Measurements from ENCODE around the gene ROBO1.

DNA sequence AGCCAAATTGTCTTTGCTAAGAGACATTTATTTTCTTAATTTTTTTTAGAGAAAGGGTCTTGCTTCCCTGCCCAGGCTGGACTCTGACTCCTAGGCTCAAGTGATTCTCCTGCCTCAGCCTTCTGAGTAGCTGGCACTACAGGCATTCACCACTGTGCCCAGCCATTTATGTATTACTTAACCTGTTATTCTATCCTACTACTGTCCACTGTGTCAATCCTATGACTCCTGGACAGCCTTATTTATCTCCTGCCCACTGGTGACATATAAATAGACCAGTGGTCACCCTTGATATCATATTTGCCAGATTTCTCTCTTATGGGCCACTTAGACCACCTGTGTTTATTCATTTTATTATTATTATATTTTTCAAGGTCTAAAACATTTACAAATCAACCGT, 161.4 kb downstream of the ROBO1 start:
- TF ChIP-seq JUND (IDR thresholded peaks at IDR 0.05) (no peak), SP1 (IDR thresholded peaks at IDR 0.05) (no peak), YY1 (IDR thresholded peaks at IDR 0.05) (no peak), TAF1 (conservative IDR thresholded peaks at IDR 0.05) (no peak), RAD21 (IDR thresholded peaks at IDR 0.05) (no peak), FOXA2 (IDR thresholded peaks at IDR 0.05) (no peak), RXRA (IDR thresholded peaks at IDR 0.05) (no peak), NR2F2 (IDR thresholded peaks at IDR 0.05) (no peak), GABPA (IDR thresholded peaks at IDR 0.05 in 1 of 2, conservative IDR thresholded peaks at IDR 0.05 in 1 of 2) (no peak)
- TF ChIP-seq, protein P1, sequence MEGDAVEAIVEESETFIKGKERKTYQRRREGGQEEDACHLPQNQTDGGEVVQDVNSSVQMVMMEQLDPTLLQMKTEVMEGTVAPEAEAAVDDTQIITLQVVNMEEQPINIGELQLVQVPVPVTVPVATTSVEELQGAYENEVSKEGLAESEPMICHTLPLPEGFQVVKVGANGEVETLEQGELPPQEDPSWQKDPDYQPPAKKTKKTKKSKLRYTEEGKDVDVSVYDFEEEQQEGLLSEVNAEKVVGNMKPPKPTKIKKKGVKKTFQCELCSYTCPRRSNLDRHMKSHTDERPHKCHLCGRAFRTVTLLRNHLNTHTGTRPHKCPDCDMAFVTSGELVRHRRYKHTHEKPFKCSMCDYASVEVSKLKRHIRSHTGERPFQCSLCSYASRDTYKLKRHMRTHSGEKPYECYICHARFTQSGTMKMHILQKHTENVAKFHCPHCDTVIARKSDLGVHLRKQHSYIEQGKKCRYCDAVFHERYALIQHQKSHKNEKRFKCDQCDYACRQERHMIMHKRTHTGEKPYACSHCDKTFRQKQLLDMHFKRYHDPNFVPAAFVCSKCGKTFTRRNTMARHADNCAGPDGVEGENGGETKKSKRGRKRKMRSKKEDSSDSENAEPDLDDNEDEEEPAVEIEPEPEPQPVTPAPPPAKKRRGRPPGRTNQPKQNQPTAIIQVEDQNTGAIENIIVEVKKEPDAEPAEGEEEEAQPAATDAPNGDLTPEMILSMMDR (IDR thresholded peaks at IDR 0.05; ENCODE audit: low read depth, low read length, missing input control) = no peak
- TF ChIP-seq, protein P2, sequence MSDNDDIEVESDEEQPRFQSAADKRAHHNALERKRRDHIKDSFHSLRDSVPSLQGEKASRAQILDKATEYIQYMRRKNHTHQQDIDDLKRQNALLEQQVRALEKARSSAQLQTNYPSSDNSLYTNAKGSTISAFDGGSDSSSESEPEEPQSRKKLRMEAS (IDR thresholded peaks at IDR 0.05) = no peak
- TF ChIP-seq, protein P3, sequence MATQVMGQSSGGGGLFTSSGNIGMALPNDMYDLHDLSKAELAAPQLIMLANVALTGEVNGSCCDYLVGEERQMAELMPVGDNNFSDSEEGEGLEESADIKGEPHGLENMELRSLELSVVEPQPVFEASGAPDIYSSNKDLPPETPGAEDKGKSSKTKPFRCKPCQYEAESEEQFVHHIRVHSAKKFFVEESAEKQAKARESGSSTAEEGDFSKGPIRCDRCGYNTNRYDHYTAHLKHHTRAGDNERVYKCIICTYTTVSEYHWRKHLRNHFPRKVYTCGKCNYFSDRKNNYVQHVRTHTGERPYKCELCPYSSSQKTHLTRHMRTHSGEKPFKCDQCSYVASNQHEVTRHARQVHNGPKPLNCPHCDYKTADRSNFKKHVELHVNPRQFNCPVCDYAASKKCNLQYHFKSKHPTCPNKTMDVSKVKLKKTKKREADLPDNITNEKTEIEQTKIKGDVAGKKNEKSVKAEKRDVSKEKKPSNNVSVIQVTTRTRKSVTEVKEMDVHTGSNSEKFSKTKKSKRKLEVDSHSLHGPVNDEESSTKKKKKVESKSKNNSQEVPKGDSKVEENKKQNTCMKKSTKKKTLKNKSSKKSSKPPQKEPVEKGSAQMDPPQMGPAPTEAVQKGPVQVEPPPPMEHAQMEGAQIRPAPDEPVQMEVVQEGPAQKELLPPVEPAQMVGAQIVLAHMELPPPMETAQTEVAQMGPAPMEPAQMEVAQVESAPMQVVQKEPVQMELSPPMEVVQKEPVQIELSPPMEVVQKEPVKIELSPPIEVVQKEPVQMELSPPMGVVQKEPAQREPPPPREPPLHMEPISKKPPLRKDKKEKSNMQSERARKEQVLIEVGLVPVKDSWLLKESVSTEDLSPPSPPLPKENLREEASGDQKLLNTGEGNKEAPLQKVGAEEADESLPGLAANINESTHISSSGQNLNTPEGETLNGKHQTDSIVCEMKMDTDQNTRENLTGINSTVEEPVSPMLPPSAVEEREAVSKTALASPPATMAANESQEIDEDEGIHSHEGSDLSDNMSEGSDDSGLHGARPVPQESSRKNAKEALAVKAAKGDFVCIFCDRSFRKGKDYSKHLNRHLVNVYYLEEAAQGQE (IDR thresholded peaks at IDR 0.05) = no peak
